H1 (cell line): Measurements from ENCODE around the gene RAB3A. TPM values are rescaled to one million over a fixed set of nuclear protein-coding genes. Genes with fewer than 3 reads are reported as not detected.

Source experiments
- CTCF ChIA-PET: fragments of 300-600 bp; sonication (Branson Sonifier 250); formaldehyde crosslinking; loops from one replicate; lab custom pipeline; 2021; ENCODE audit not compliant: partially characterized antibody; lab: Charles Lee
- POLR2A ChIA-PET: fragments of 300-600 bp; sonication (Branson Sonifier 250); formaldehyde crosslinking; loops from one replicate; lab custom pipeline; 2021; ENCODE audit warnings: inconsistent platforms; ENCODE audit not compliant: partially characterized antibody; lab: Charles Lee
- DNase-seq, 2 experiments: peaks; one replicate each; pipeline versions ENCODE4 v3.0.0 to v3.0.0-alpha.2; 2010 to 2022; ENCODE audit warnings: low spot score in 2 of 2, low read depth in 1 of 2, mixed read lengths in 1 of 2
- FAIRE-seq: peaks from 2 replicates; lab custom pipeline; 2011; peaks lifted over from hg19 to GRCh38; lab: Jason Lieb, UNC
- H2AFZ ChIP-seq: 2 replicates; pipeline ENCODE4 v1.8.1; 2012; ENCODE audit warnings: low read length, inconsistent platforms
- H2AK5ac ChIP-seq: 2 replicates; pipeline ENCODE4 v1.6.1; 2013; ENCODE audit warnings: low read depth, low read length
- H2BK120ac ChIP-seq: replicated peaks from 2 replicates; pipeline ENCODE3; 2013; ENCODE audit warnings: low read depth, low read length, inconsistent platforms
- H2BK12ac ChIP-seq: 2 replicates; pipeline ENCODE4 v1.6.1; 2013; ENCODE audit warnings: low read depth, low read length
- H2BK15ac ChIP-seq: 2 replicates; pipeline ENCODE4 v1.6.1; 2013; ENCODE audit warnings: low read length
- H2BK20ac ChIP-seq: 2 replicates; pipeline ENCODE4 v1.6.1; 2013; ENCODE audit warnings: low read length
- H2BK5ac ChIP-seq: 2 replicates; pipeline ENCODE4 v1.6.1; 2013; ENCODE audit warnings: low read depth, low read length
- H3K14ac ChIP-seq: 2 replicates; pipeline ENCODE4 v1.6.1; 2013; ENCODE audit warnings: inconsistent platforms; ENCODE audit not compliant: insufficient read length
- H3K18ac ChIP-seq: 2 replicates; pipeline ENCODE4 v1.6.1; 2013; ENCODE audit warnings: low read length; ENCODE audit errors: extremely low read depth
- H3K23ac ChIP-seq: 2 replicates; pipeline ENCODE4 v1.6.1; 2013; ENCODE audit warnings: inconsistent platforms; ENCODE audit not compliant: insufficient read length
- H3K23me2 ChIP-seq: 2 replicates; pipeline ENCODE4 v1.6.1; 2013; ENCODE audit warnings: low read depth, low read length
- H3K27ac ChIP-seq: 2 replicates; pipeline ENCODE4 v1.6.1; 2011; ENCODE audit warnings: low read depth, low read length, inconsistent platforms
- H3K27me3 ChIP-seq, 4 experiments: replicated peaks in 1 of 4; 1 replicate in 1 of 4; 2 replicates in 3 of 4; pipeline versions ENCODE4 v1.6.1 to v1.8.1; 2011 to 2013; ENCODE audit warnings: low read length in 3 of 4, mild to moderate bottlenecking in 3 of 4, inconsistent platforms in 2 of 4, mixed read lengths in 2 of 4, moderate library complexity in 1 of 4; ENCODE audit not compliant: control insufficient read depth in 3 of 4, insufficient read depth in 3 of 4; ENCODE audit errors: extremely low read depth in 1 of 4
- H3K36me3 ChIP-seq, 4 experiments: 2 replicates each; pipeline versions ENCODE4 v1.6.1 to v1.8.1; 2011 to 2013; ENCODE audit warnings: mild to moderate bottlenecking in 4 of 4, low read length in 3 of 4, moderate library complexity in 2 of 4, control low read depth in 1 of 4, inconsistent platforms in 1 of 4; ENCODE audit not compliant: insufficient read depth in 4 of 4, control insufficient read depth in 2 of 4
- H3K4ac ChIP-seq: replicated peaks from 2 replicates; pipeline ENCODE3; 2013; ENCODE audit warnings: low read length, low read depth, mixed read lengths, inconsistent platforms; ENCODE audit not compliant: insufficient read length
- H3K4me1 ChIP-seq, 4 experiments: replicated peaks in 1 of 4; 1 replicate in 1 of 4; 2 replicates in 3 of 4; pipeline versions ENCODE4 v1.6.1 to v1.8.1; 2011 to 2013; ENCODE audit warnings: low read length in 3 of 4, inconsistent platforms in 2 of 4, mixed read lengths in 1 of 4; ENCODE audit not compliant: insufficient read depth in 4 of 4, control insufficient read depth in 3 of 4
- H3K4me2 ChIP-seq, 2 experiments: 2 replicates each; pipeline versions ENCODE4 v1.6.1 to v1.8.1; 2011 to 2013; ENCODE audit warnings: low read depth in 2 of 2, low read length in 2 of 2, control low read depth in 1 of 2, inconsistent platforms in 1 of 2, mild to moderate bottlenecking in 1 of 2; ENCODE audit not compliant: insufficient read depth in 1 of 2
- H3K4me3 ChIP-seq, 4 experiments: fragments of 200-600, 300-600 bp in 1 of 4; sonication (generic), shearing (Covaris generic), sonication (Bioruptor Twin) in 1 of 4; 2 replicates each; pipeline versions ENCODE4 v1.5.1 to v1.8.1; 2011 to 2016; ENCODE audit warnings: low read length in 4 of 4, low read depth in 3 of 4, control low read depth in 2 of 4, inconsistent platforms in 2 of 4, mild to moderate bottlenecking in 2 of 4, mixed read lengths in 1 of 4, moderate library complexity in 1 of 4; ENCODE audit not compliant: insufficient read depth in 2 of 4; ENCODE audit errors: extremely low read depth in 1 of 4
- H3K56ac ChIP-seq: replicated peaks from 2 replicates; pipeline ENCODE3; 2013; ENCODE audit warnings: low read depth, mild to moderate bottlenecking, mixed read lengths, low read length, inconsistent platforms; ENCODE audit not compliant: insufficient read length
- H3K79me1 ChIP-seq: 2 replicates; pipeline ENCODE4 v1.6.1; 2013; ENCODE audit warnings: low read depth, low read length, control low read depth
- H3K79me2 ChIP-seq, 2 experiments: 2 replicates each; pipeline versions ENCODE4 v1.6.1 to v1.8.1; 2012 to 2013; ENCODE audit warnings: low read length in 2 of 2, mild to moderate bottlenecking in 2 of 2, inconsistent platforms in 1 of 2; ENCODE audit not compliant: insufficient read depth in 2 of 2, control insufficient read depth in 1 of 2
- H3K9ac ChIP-seq, 4 experiments: replicated peaks in 1 of 4; 1 replicate in 1 of 4; 2 replicates in 3 of 4; pipeline versions ENCODE4 v1.6.1 to v1.8.1; 2011 to 2013; ENCODE audit warnings: low read depth in 3 of 4, low read length in 3 of 4, control low read depth in 2 of 4, mild to moderate bottlenecking in 2 of 4, moderate library complexity in 2 of 4, inconsistent platforms in 1 of 4; ENCODE audit errors: extremely low read depth in 1 of 4
- H3K9me3 ChIP-seq, 2 experiments: 2 replicates each; pipeline versions ENCODE4 v1.6.1 to v1.8.1; 2012 to 2013; ENCODE audit warnings: mild to moderate bottlenecking in 2 of 2, moderate library complexity in 2 of 2, control low read depth in 1 of 2, inconsistent platforms in 1 of 2, low read depth in 1 of 2, low read length in 1 of 2, mixed read lengths in 1 of 2; ENCODE audit not compliant: insufficient read depth in 2 of 2
- H4K20me1 ChIP-seq, 2 experiments: replicated peaks in 1 of 2; 2 replicates each; pipeline versions ENCODE3 to v1.8.1; 2011 to 2013; ENCODE audit warnings: inconsistent platforms in 2 of 2, low read length in 2 of 2, mild to moderate bottlenecking in 1 of 2; ENCODE audit not compliant: insufficient read depth in 2 of 2, control insufficient read depth in 1 of 2
- H4K5ac ChIP-seq: 2 replicates; pipeline ENCODE4 v1.6.1; 2013; ENCODE audit warnings: low read length, low read depth, mixed read lengths, inconsistent platforms; ENCODE audit not compliant: insufficient read length
- H4K8ac ChIP-seq: 2 replicates; pipeline ENCODE4 v1.8.0; 2013; ENCODE audit warnings: mild to moderate bottlenecking, moderate library complexity, low read length, inconsistent platforms; ENCODE audit not compliant: insufficient read depth; ENCODE audit errors: extremely low read depth
- H4K91ac ChIP-seq: replicated peaks from 2 replicates; pipeline ENCODE3; 2013; ENCODE audit warnings: low read length, mixed read lengths, inconsistent platforms; ENCODE audit not compliant: insufficient read length
- JUN ChIP-seq: IDR thresholded peaks from 2 replicates; pipeline ENCODE4 v1.6.1; 2011; ENCODE audit warnings: low read depth, mild to moderate bottlenecking, improper control_type of control experiment, low read length
- NRF1 ChIP-seq: IDR thresholded peaks from 2 replicates; pipeline ENCODE4 v1.6.1; 2011; ENCODE audit warnings: mild to moderate bottlenecking, low read depth, low read length, improper control_type of control experiment
- RBBP5 ChIP-seq: IDR thresholded peaks from 2 replicates; pipeline ENCODE4 v1.7.1; 2012; ENCODE audit warnings: low read depth, mild to moderate bottlenecking, inconsistent platforms, low read length, moderate library complexity, borderline replicate concordance
- TBP ChIP-seq: IDR thresholded peaks from 2 replicates; pipeline ENCODE4 v1.6.1; 2011; ENCODE audit warnings: low read depth, low read length, improper control_type of control experiment
- YY1 ChIP-seq: IDR thresholded peaks from 2 replicates; pipeline ENCODE4 v1.6.1; 2011; ENCODE audit warnings: low read depth, mild to moderate bottlenecking, low read length
- WGBS, 2 experiments: shearing (Covaris generic) in 1 of 2; methylation state at CpG; one replicate each; pipeline versions ENCODE4 v1.1.6 to v1.1.7; 2013 to 2015; ENCODE audit warnings: low lambda C conversion rate in 2 of 2, mixed read lengths in 2 of 2, inconsistent platforms in 1 of 2, low coverage in 1 of 2, missing lambda C conversion rate in 1 of 2; ENCODE audit not compliant: insufficient replicate concordance in 2 of 2, insufficient coverage in 1 of 2, insufficient read length in 1 of 2; ENCODE audit errors: extremely low coverage in 1 of 2, missing lambda C conversion rate in 1 of 2; 5-methylcytosine and 5-hydroxymethylcytosine counted together
- polyA plus RNA-seq, 7 experiments: library from polyadenylated mRNA; depleted of rRNA in 3 of 7; stranded (reverse) in 5 of 7; unstranded in 2 of 7; fragments of >200 nt in 5 of 7; fragments of 200-250 nt in 2 of 7; gene quantifications; 1 replicate in 5 of 7; 2 replicates in 1 of 7; 4 replicates in 1 of 7; pipeline versions ENCODE4 v1.2.1 to v1.2.3, GENCODE V29; 2011 to 2013; ENCODE audit warnings: missing spikeins in 2 of 7, mixed read lengths in 2 of 7
- total RNA-seq: library from RNA; stranded (reverse); fragmentation: NEBNext Ultra II Directional; extraction: Animal tissue kit (Norgen Biotek cat#: 25700); gene quantifications from 2 replicates; pipeline ENCODE4 v1.2.1, GENCODE V29; 2021
- TF ChIP-seq, protein P1 (sequence below): IDR thresholded peaks from 2 replicates; pipeline ENCODE4 v1.6.1; 2011; ENCODE audit warnings: low read length, improper control_type of control experiment

RAB3A gene
- total and polyA plus RNA-seq, 2 of the 8 experiments (the other 6 are each of a cell fraction or from before 2014, with no cell fraction given) = 13.6 to 14.2 TPM

GRCh38 chr19:18167011-18167410, 36.8 kb downstream of the RAB3A start:
- Histone ChIP-seq H3K23me2 (no peaks in the 10 kb centered on the region), H4K20me1 (peaks cover 0 to 4% of the 10 kb centered on the region in 2 experiments), H3K4me3 (no peak overlapping the region), H4K91ac (no peak overlapping the region), H2BK12ac (no peak overlapping the region), H3K4ac (no peak overlapping the region), H4K8ac (peak overlapping the region; percentile 2; the same call in 1 of the 2 replicates), H3K14ac (no peak overlapping the region), H4K5ac (no peak overlapping the region), H2BK5ac (no peak overlapping the region), H3K36me3 (peaks cover 9 to 36% (median 23%) of the 10 kb centered on the region in 4 experiments; a peak in 7 of 8 replicates), H3K79me1 (no peaks in the 10 kb centered on the region), H3K27ac (no peak overlapping the region), H3K56ac (no peak overlapping the region), H3K9ac (no peak overlapping the region), H2AFZ (no peak overlapping the region), H2BK15ac (no peak overlapping the region), H2AK5ac (no peak overlapping the region), H3K23ac (no peak overlapping the region), H3K27me3 (no peaks in the 10 kb centered on the region), H2BK120ac (no peak overlapping the region), H3K9me3 (no peaks in the 10 kb centered on the region), H3K4me1 (no peaks in the 10 kb centered on the region), H3K79me2 (no peaks in the 10 kb centered on the region), H2BK20ac (no peak overlapping the region), H3K18ac (no peak overlapping the region), H3K4me2 (no peak overlapping the region)
- WGBS, 2 experiments = 94% methylated on average over 21 of the region's 21 CpGs; no CpG with 5 or more reads in 1 of the 2 experiments
- FAIRE-seq (no peak), DNase-seq (no peak)
- CTCF ChIA-PET = interaction anchor here (0.8 to 2.5 kb wide), 9 partner anchors 10 to 106 kb away, joined by 3 to 17 read pairs (median 5); no protein-coding TSS in a partner anchor
- TF ChIP-seq, protein P1, sequence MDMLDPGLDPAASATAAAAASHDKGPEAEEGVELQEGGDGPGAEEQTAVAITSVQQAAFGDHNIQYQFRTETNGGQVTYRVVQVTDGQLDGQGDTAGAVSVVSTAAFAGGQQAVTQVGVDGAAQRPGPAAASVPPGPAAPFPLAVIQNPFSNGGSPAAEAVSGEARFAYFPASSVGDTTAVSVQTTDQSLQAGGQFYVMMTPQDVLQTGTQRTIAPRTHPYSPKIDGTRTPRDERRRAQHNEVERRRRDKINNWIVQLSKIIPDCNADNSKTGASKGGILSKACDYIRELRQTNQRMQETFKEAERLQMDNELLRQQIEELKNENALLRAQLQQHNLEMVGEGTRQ = no peak
- no peak for TF ChIP-seq RBBP5
- no peak for TF ChIP-seq TBP
- no peak for TF ChIP-seq YY1
- TF ChIP-seq JUN = no peak
- no peak for TF ChIP-seq NRF1
- POLR2A ChIA-PET = interaction anchor here (0.6 kb wide), 1 partner anchor 12 kb away, joined by 3 read pairs; no protein-coding TSS in a partner anchor
